A549 (cell line): ENCODE data around the gene FOXO1. TPM values are rescaled to one million over a fixed set of nuclear protein-coding genes. Genes with fewer than 3 reads are reported as not detected.

Source experiments
- ATAC-seq, 2 experiments: fragments of 200-7000 bp in 1 of 2; fragments of >200 bp in 1 of 2; cut with Nextera tagmentation in 1 of 2; cut with Tn5 transposase in 1 of 2; 3 replicates each; pipeline versions ENCODE4 v1.8.0 to v1.9.1; 2018 to 2020; ENCODE audit warnings: mild to moderate bottlenecking in 1 of 2, moderate library complexity in 1 of 2
- CTCF ChIA-PET: fragments of 300-600 bp; sonication (Branson Sonifier 250); formaldehyde crosslinking; extraction: SDS; loops from one replicate; lab custom pipeline; 2021; ENCODE audit warnings: antibody characterized with exemption, inconsistent platforms; lab: Yijun Ruan, JAX
- POLR2A ChIA-PET: fragments of 350-600 bp; formaldehyde crosslinking; extraction: SDS; loops from one replicate; lab custom pipeline; 2021; ENCODE audit warnings: antibody characterized with exemption, inconsistent platforms; lab: Yijun Ruan, JAX
- DNase-seq, 2 experiments: peaks; one replicate each; pipeline versions ENCODE4 v3.0.0 to v3.0.0-alpha.2; 2011 to 2016; ENCODE audit warnings: low read depth in 1 of 2, low spot score in 1 of 2
- FAIRE-seq: peaks from 2 replicates; lab custom pipeline; 2011; peaks lifted over from hg19 to GRCh38; lab: Jason Lieb, UNC
- H3K27ac ChIP-seq, 2 experiments: fragments of >200 bp; sonication (Bioruptor Twin); formaldehyde crosslinking; 3 replicates each; pipeline ENCODE4 v1.5.1; 2016 to 2017
- H3K4me1 ChIP-seq: fragments of >200 bp; sonication (Bioruptor Twin); formaldehyde crosslinking; 3 replicates; pipeline ENCODE4 v1.6.1; 2016
- H3K4me2 ChIP-seq: fragments of >200 bp; sonication (Bioruptor Twin); formaldehyde crosslinking; 3 replicates; pipeline ENCODE4 v1.6.1; 2016
- H3K4me3 ChIP-seq: fragments of >200 bp; sonication (Bioruptor Twin); formaldehyde crosslinking; 3 replicates; pipeline ENCODE4 v1.5.1; 2016
- H3K9me3 ChIP-seq: fragments of >200 bp; sonication (Bioruptor Twin); formaldehyde crosslinking; 3 replicates; pipeline ENCODE4 v1.6.1; 2016
- BHLHE40 ChIP-seq: IDR thresholded peaks from 2 replicates; pipeline ENCODE4 v1.6.1; 2012; ENCODE audit warnings: low read depth, low read length, inconsistent platforms
- CEBPB ChIP-seq, 2 experiments: fragments of >200 bp in 1 of 2; sonication (Bioruptor Twin) in 1 of 2; formaldehyde crosslinking in 1 of 2; IDR thresholded peaks; 2 replicates each; pipeline ENCODE4 v1.6.1; 2012 to 2016
- EHF ChIP-seq: fragments of 250-450 bp; sonication (Bioruptor Pico); IDR thresholded peaks from 2 replicates; pipeline ENCODE4 v1.5.0; 2020; ENCODE audit warnings: mild to moderate bottlenecking
- FOSB ChIP-seq: fragments of 250-450 bp; sonication (Bioruptor Pico); IDR thresholded peaks from 2 replicates; pipeline ENCODE4 v1.5.0; 2020; ENCODE audit warnings: mild to moderate bottlenecking, moderate library complexity
- HDAC2 ChIP-seq: fragments of 200-600 bp; sonication (generic); IDR thresholded peaks from 2 replicates; pipeline ENCODE4 v1.6.1; 2016
- HOXA7 ChIP-seq: fragments of 250-450 bp; sonication (Bioruptor Pico); IDR thresholded peaks from 2 replicates; pipeline ENCODE4 v1.5.0; 2020; ENCODE audit warnings: mild to moderate bottlenecking, moderate library complexity
- KDM1A ChIP-seq: fragments of 200-600 bp; sonication (generic); IDR thresholded peaks from 2 replicates; pipeline ENCODE4 v1.6.1; 2016; ENCODE audit warnings: low read depth, mild to moderate bottlenecking
- MAFK ChIP-seq: fragments of 450-650 bp; IDR thresholded peaks from 2 replicates; pipeline ENCODE4 v1.6.1; 2014; ENCODE audit not compliant: partially characterized antibody
- MAZ ChIP-seq: fragments of 150-350 bp; IDR thresholded peaks from 2 replicates; pipeline ENCODE4 v1.6.1; 2014; ENCODE audit warnings: antibody characterized with exemption, low read depth, low read length, borderline replicate concordance
- NFE2L2 ChIP-seq: fragments of 150-350 bp; conservative IDR thresholded peaks from 2 replicates; pipeline ENCODE4 v1.6.1; 2014; ENCODE audit warnings: low read length
- NR3C1 ChIP-seq: fragments of >200 bp; sonication (Bioruptor Twin); formaldehyde crosslinking; IDR thresholded peaks from 3 replicates; pipeline ENCODE4 v1.6.1; 2017
- POLR2A ChIP-seq: IDR thresholded peaks from 2 replicates; pipeline ENCODE4 v1.6.1; 2012; ENCODE audit warnings: mild to moderate bottlenecking, low read length
- RAD21 ChIP-seq, 2 experiments: fragments of >200 bp in 1 of 2; sonication (Bioruptor Twin) in 1 of 2; formaldehyde crosslinking in 1 of 2; IDR thresholded peaks in 1 of 2; conservative IDR thresholded peaks in 1 of 2; 2 replicates in 1 of 2; 3 replicates in 1 of 2; pipeline ENCODE4 v1.6.1; 2012 to 2018; ENCODE audit warnings: inconsistent platforms in 1 of 2
- SREBF2 ChIP-seq: fragments of 450-650 bp; IDR thresholded peaks from 2 replicates; pipeline ENCODE4 v1.6.1; 2014; ENCODE audit warnings: mild to moderate bottlenecking, moderate library complexity
- ZC3H11A ChIP-seq: fragments of 450-650 bp; IDR thresholded peaks from 2 replicates; pipeline ENCODE4 v1.6.1; 2014; ENCODE audit warnings: antibody characterized with exemption, mild to moderate bottlenecking
- WGBS: methylation state at CpG from one replicate; pipeline ENCODE4 v1.1.6; 2017; ENCODE audit errors: missing lambda C conversion rate; 5-methylcytosine and 5-hydroxymethylcytosine counted together
- polyA plus RNA-seq, 4 experiments: library from polyadenylated mRNA; depleted of rRNA in 3 of 4; stranded (reverse); fragments of >200 nt; fragmentation: RNase III in 1 of 4; extraction: RNeasy Plus Mini Kit Qiagen cat#74134 plus additional on column Dnase treatment in 1 of 4; gene quantifications; 2 replicates in 3 of 4; 3 replicates in 1 of 4; pipeline ENCODE4 v1.2.3, GENCODE V29; 2011 to 2017
- TF ChIP-seq, protein P1 (sequence below): fragments of 250-450 bp; sonication (Bioruptor Pico); IDR thresholded peaks from 2 replicates; pipeline ENCODE4 v1.5.0; 2020; ENCODE audit warnings: low read depth, mild to moderate bottlenecking, moderate library complexity
- TF ChIP-seq, protein P2 (sequence below): IDR thresholded peaks from 2 replicates; pipeline ENCODE4 v1.6.1; 2012; ENCODE audit warnings: low read depth, borderline replicate concordance
- TF ChIP-seq, protein P3 (sequence below): fragments of >200 bp; sonication (Bioruptor Twin); formaldehyde crosslinking; IDR thresholded peaks from 2 replicates; pipeline ENCODE4 v1.6.1; 2016
- TF ChIP-seq, protein P4 (sequence below): fragments of 200-600 bp; sonication (generic); IDR thresholded peaks from 2 replicates; pipeline ENCODE4 v1.6.1; 2016; ENCODE audit warnings: antibody characterized with exemption, mild to moderate bottlenecking, moderate library complexity

Gene FOXO1
- polyA plus RNA-seq, 2 of the 4 experiments (the other 2 are of a cell fraction): 2.2 to 3.6 TPM

DNA sequence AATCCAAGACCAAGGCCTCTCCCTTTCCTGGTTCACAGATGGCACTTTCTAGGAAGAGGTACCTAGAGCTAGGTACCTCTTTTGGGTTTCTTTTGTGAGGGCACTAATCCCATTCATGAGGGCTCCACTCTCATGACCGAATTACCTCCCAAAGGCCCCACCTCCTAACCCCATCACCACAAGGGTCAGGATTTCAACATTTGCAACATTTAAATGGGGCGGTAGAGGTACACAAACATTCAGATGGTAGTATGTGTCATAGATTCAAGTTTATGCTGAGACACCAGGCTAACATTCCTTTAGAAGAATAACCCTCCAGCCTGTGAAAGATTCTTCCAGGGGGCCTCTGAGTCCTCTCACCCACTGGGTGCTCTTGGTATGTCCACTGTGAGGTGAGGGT, 116.3 kb downstream of the FOXO1 start:
- WGBS: 66% methylated on average over 2 of the region's 2 CpGs

DNA sequence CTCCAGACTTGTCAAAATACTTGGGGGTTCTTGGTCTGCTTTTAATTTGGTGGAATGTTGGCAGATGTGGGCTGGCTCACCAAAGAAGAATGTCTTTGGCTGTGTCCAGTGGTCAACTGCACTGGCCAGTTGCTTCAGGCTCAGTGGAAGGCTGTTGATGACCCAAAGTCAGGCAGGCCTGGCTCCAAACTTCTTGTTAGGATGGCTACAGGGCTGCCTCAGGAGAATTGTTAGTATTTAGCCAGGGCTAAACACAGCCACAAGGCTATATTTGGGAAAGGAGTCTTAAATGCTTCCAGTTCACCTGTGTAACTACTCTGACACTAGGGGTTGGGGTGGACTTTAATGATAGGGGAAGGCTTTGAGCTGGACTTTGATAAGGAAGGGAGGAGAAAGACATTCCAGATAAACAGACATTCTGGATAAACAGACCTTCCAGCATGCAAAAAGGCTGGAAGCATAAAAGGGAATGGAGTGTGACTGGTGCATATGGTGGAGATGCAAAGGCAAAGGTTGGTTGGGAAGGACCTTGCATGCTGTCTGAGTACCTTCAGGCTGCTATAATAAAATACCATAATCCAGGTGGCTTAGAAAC, 116.8 kb downstream of the FOXO1 start:
- POLR2A ChIA-PET: no interaction called here
- Histone ChIP-seq H3K27ac (no peak overlapping the region), H3K9me3 (no peaks in the 10 kb centered on the region), H3K4me3 (no peak overlapping the region), H3K4me1 (no peaks in the 10 kb centered on the region), H3K4me2 (no peak overlapping the region)
- DNase-seq (no peak), FAIRE-seq (no peak), ATAC-seq (no peak)
- no peak for TF ChIP-seq FOSB (CRISPR knock-in tag)
- TF ChIP-seq RAD21 (conservative IDR thresholded peaks at IDR 0.05 in 1 of 2, IDR thresholded peaks at IDR 0.05 in 1 of 2): no peak
- TF ChIP-seq MAZ: no peak
- TF ChIP-seq HOXA7 (CRISPR knock-in tag): no peak
- TF ChIP-seq POLR2A: no peak
- TF ChIP-seq KDM1A: no peak
- TF ChIP-seq, protein P1, sequence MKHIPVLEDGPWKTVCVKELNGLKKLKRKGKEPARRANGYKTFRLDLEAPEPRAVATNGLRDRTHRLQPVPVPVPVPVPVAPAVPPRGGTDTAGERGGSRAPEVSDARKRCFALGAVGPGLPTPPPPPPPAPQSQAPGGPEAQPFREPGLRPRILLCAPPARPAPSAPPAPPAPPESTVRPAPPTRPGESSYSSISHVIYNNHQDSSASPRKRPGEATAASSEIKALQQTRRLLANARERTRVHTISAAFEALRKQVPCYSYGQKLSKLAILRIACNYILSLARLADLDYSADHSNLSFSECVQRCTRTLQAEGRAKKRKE: no peak
- TF ChIP-seq EHF (CRISPR knock-in tag): no peak
- no peak for TF ChIP-seq HDAC2
- no peak for TF ChIP-seq SREBF2
- TF ChIP-seq, protein P2, sequence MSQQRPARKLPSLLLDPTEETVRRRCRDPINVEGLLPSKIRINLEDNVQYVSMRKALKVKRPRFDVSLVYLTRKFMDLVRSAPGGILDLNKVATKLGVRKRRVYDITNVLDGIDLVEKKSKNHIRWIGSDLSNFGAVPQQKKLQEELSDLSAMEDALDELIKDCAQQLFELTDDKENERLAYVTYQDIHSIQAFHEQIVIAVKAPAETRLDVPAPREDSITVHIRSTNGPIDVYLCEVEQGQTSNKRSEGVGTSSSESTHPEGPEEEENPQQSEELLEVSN: no peak
- TF ChIP-seq NR3C1: no peak
- no peak for TF ChIP-seq BHLHE40
- CTCF ChIA-PET: no interaction called here

More for the DNA sequence above, 116.3 kb downstream of the FOXO1 start:
- no peak for TF ChIP-seq MAFK
- TF ChIP-seq, protein P3, sequence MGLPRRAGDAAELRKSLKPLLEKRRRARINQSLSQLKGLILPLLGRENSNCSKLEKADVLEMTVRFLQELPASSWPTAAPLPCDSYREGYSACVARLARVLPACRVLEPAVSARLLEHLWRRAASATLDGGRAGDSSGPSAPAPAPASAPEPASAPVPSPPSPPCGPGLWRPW: no peak
- TF ChIP-seq NFE2L2: no peak
- TF ChIP-seq ZC3H11A: no peak
- Histone ChIP-seq H3K27ac (no peak overlapping the region), H3K4me3 (no peak overlapping the region), H3K4me2 (no peak overlapping the region), H3K9me3 (no peaks in the 10 kb centered on the region), H3K4me1 (no peaks in the 10 kb centered on the region)
- no peak for ATAC-seq
- FAIRE-seq: no peak
- ChIA-PET CTCF (no interaction called here), POLR2A (no interaction called here)
- DNase-seq: no peak

DNA sequence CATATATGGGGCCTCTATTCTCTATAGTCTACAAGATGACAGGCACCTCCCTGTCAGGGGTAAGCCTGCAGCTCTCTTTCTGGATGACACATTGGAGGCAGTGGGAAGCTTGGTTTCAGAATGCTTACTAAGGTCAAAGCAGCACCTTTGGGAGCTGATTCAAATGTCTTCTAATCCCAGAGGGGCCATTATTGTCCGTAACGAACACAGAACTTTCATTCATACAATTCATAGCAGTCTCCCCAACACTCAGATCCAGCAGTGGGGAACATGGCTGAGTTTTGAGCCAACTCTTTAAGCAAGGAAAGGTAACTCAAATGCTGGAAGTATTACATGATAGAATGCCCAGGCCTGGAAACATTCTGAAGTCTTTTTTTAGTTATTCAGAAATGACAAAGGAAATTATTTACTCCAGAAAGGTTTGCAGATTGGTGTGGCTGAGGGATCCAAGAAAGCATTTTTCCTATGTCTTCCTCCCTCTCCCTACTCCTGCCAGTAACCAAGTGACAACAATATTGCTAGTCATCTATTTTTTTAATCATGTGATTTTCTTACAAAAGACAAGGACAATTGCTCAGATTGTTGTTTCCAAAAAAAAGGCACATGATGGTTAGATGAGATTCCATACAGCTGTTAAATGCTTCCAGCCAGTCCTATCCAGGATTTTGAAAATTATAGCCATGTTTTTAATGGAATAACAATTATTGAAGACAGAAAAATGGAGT, 118.7 kb downstream of the FOXO1 start:
- H3K9me3 ChIP-seq: no peaks in the 10 kb centered on the region
- 96% methylated on average over 2 of the region's 2 CpGs for WGBS
- H3K4me2 ChIP-seq: no peak overlapping the region
- TF ChIP-seq, protein P4, sequence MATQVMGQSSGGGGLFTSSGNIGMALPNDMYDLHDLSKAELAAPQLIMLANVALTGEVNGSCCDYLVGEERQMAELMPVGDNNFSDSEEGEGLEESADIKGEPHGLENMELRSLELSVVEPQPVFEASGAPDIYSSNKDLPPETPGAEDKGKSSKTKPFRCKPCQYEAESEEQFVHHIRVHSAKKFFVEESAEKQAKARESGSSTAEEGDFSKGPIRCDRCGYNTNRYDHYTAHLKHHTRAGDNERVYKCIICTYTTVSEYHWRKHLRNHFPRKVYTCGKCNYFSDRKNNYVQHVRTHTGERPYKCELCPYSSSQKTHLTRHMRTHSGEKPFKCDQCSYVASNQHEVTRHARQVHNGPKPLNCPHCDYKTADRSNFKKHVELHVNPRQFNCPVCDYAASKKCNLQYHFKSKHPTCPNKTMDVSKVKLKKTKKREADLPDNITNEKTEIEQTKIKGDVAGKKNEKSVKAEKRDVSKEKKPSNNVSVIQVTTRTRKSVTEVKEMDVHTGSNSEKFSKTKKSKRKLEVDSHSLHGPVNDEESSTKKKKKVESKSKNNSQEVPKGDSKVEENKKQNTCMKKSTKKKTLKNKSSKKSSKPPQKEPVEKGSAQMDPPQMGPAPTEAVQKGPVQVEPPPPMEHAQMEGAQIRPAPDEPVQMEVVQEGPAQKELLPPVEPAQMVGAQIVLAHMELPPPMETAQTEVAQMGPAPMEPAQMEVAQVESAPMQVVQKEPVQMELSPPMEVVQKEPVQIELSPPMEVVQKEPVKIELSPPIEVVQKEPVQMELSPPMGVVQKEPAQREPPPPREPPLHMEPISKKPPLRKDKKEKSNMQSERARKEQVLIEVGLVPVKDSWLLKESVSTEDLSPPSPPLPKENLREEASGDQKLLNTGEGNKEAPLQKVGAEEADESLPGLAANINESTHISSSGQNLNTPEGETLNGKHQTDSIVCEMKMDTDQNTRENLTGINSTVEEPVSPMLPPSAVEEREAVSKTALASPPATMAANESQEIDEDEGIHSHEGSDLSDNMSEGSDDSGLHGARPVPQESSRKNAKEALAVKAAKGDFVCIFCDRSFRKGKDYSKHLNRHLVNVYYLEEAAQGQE: no peak
- TF ChIP-seq CEBPB (IDR thresholded peaks at IDR 0.05) (no peak), NR3C1 (no peak)
- POLR2A ChIA-PET: no interaction called here
- ATAC-seq: no peak
- no peak for FAIRE-seq
- H3K4me3 ChIP-seq: no peak overlapping the region
- no peak overlapping the region for H3K27ac ChIP-seq
- CTCF ChIA-PET: interaction anchor here (0.9 to 1.4 kb wide), 2 partner anchors 11 to 478 kb away, joined by 3 read pairs; no protein-coding TSS in a partner anchor
- no peak for DNase-seq
- H3K4me1 ChIP-seq: no peaks in the 10 kb centered on the region
